SU-DHL-6 (cell line): ENCODE measurements around the gene OR52D1.

Source experiments
- H2AFZ ChIP-seq: fragments of 200-600 bp; sonication (generic); 2 replicates; pipeline ENCODE4 v1.6.1; 2014; ENCODE audit warnings: low read depth, mild to moderate bottlenecking, moderate library complexity, mixed read lengths, antibody characterized with exemption, low read length; ENCODE audit not compliant: severe bottlenecking
- H3F3A ChIP-seq: fragments of 200-600 bp; shearing (Covaris generic); 2 replicates; pipeline ENCODE4 v1.6.0; 2016; ENCODE audit warnings: antibody characterized with exemption, mild to moderate bottlenecking; ENCODE audit not compliant: insufficient read depth
- H3K27ac ChIP-seq: fragments of 200-600 bp; sonication (generic); 2 replicates; pipeline ENCODE4 v1.5.1; 2016; ENCODE audit warnings: low read depth, mild to moderate bottlenecking, low read length, moderate library complexity, mixed read lengths
- H3K27me3 ChIP-seq: fragments of 200-600 bp; sonication (generic), shearing (Covaris generic); 2 replicates; pipeline ENCODE4 v1.6.0; 2014; ENCODE audit warnings: mild to moderate bottlenecking, low read length
- H3K36me3 ChIP-seq: fragments of 200-600 bp; sonication (generic); 2 replicates; pipeline ENCODE4 v1.6.1; 2014; ENCODE audit warnings: mild to moderate bottlenecking, low read length, mixed read lengths
- H3K4me2 ChIP-seq: fragments of 300-600, 200-600 bp; shearing (Covaris generic), sonication (generic); 2 replicates; pipeline ENCODE4 v1.6.0; 2014; ENCODE audit warnings: low read length, low read depth, mild to moderate bottlenecking; ENCODE audit not compliant: poor library complexity, severe bottlenecking
- H3K4me3 ChIP-seq: fragments of 200-600 bp; sonication (generic); 2 replicates; pipeline ENCODE4 v1.5.1; 2014; ENCODE audit warnings: antibody characterized with exemption, low read length, mild to moderate bottlenecking, mixed read lengths; ENCODE audit not compliant: insufficient read depth, poor library complexity, severe bottlenecking
- H3K79me2 ChIP-seq: fragments of 200-600 bp; sonication (generic); 2 replicates; pipeline ENCODE4 v1.6.1; 2014; ENCODE audit warnings: mild to moderate bottlenecking, low read length, moderate library complexity; ENCODE audit not compliant: insufficient read depth
- H3K9ac ChIP-seq: fragments of 200-600 bp; sonication (generic); 2 replicates; pipeline ENCODE4 v1.7.0; 2014; ENCODE audit warnings: mild to moderate bottlenecking, low read length
- H3K9me2 ChIP-seq: fragments of 200-600 bp; sonication (generic); replicated peaks from 2 replicates; pipeline ENCODE4 v1.6.1; 2014; ENCODE audit warnings: low read length; ENCODE audit not compliant: insufficient read depth
- H3K9me3 ChIP-seq: fragments of 200-600 bp; sonication (generic); 2 replicates; pipeline ENCODE4 v1.6.1; 2014; ENCODE audit warnings: low read length, mixed read lengths; ENCODE audit not compliant: insufficient read depth
- H4K20me1 ChIP-seq: fragments of 200-600 bp; sonication (generic); 2 replicates; pipeline ENCODE4 v1.6.1; 2014; ENCODE audit warnings: low read depth, mild to moderate bottlenecking, antibody characterized with exemption, low read length, moderate library complexity, mixed read lengths
- CTCF ChIP-seq: fragments of 200-600 bp; sonication (generic); IDR thresholded peaks from one replicate; pipeline ENCODE4 v1.5.1; 2017; ENCODE audit warnings: antibody characterized with exemption, mild to moderate bottlenecking, low read length, moderate library complexity; ENCODE audit not compliant: insufficient read depth, poor library complexity, severe bottlenecking
- EZH2phosphoT487 ChIP-seq: fragments of 200-600 bp; sonication (generic), shearing (Covaris generic); conservative IDR thresholded peaks from 2 replicates; pipeline ENCODE4 v1.6.1; 2018; ENCODE audit warnings: mild to moderate bottlenecking, antibody characterized with exemption, low read length, moderate library complexity, mixed read lengths

Gene OR52D1

GRCh38 chr11:5486421-5486820 is 2.1 kb upstream of the OR52D1 start:
- H3K79me2 ChIP-seq, result no peaks in the 10 kb centered on the region
- no peaks in the 10 kb centered on the region for H4K20me1 ChIP-seq
- no peaks in the 10 kb centered on the region for H3K9me2 ChIP-seq
- no peaks in the 10 kb centered on the region for H3F3A ChIP-seq
- TF ChIP-seq EZH2phosphoT487, result no peak
- no peak for TF ChIP-seq CTCF
- H2AFZ ChIP-seq, result no peak overlapping the region
- no peaks in the 10 kb centered on the region for H3K36me3 ChIP-seq
- no peak overlapping the region for H3K27ac ChIP-seq
- no peaks in the 10 kb centered on the region for H3K9me3 ChIP-seq
- no peak overlapping the region for H3K9ac ChIP-seq
- no peak overlapping the region for H3K4me2 ChIP-seq
- H3K4me3 ChIP-seq, result no peak overlapping the region
- H3K27me3 ChIP-seq, result no peaks in the 10 kb centered on the region

- no peaks in the 10 kb centered on the region for H3K9me2 ChIP-seq
- no peak overlapping the region for H3K4me3 ChIP-seq
- TF ChIP-seq EZH2phosphoT487 (no peak), CTCF (no peak)
- H2AFZ ChIP-seq, result no peak overlapping the region
- H3F3A ChIP-seq, result no peaks in the 10 kb centered on the region
- H3K36me3 ChIP-seq, result no peaks in the 10 kb centered on the region
- H3K27ac ChIP-seq, result no peak overlapping the region
- H3K79me2 ChIP-seq, result no peaks in the 10 kb centered on the region
- H3K9ac ChIP-seq, result no peak overlapping the region
- no peaks in the 10 kb centered on the region for H4K20me1 ChIP-seq
- no peaks in the 10 kb centered on the region for H3K27me3 ChIP-seq
- H3K9me3 ChIP-seq, result no peaks in the 10 kb centered on the region
- H3K4me2 ChIP-seq, result no peak overlapping the region
These were observed 414 bp downstream of the OR52D1 start for GRCh38 chr11:5488798-5489399.

- Histone ChIP-seq H3K9me2 (no peaks in the 10 kb centered on the region), H2AFZ (no peak overlapping the region), H4K20me1 (no peaks in the 10 kb centered on the region), H3K9me3 (no peaks in the 10 kb centered on the region), H3K9ac (no peak overlapping the region), H3K4me2 (no peak overlapping the region), H3F3A (no peaks in the 10 kb centered on the region), H3K27ac (no peak overlapping the region), H3K27me3 (no peaks in the 10 kb centered on the region), H3K36me3 (no peaks in the 10 kb centered on the region), H3K79me2 (no peaks in the 10 kb centered on the region), H3K4me3 (no peak overlapping the region)
- TF ChIP-seq EZH2phosphoT487 (no peak), CTCF (no peak)
These were observed 1.3 kb downstream of the OR52D1 start for GRCh38 chr11:5489576-5490357.
